Choroid plexus epithelial cell (primary cell): ENCODE measurements around the gene EIF3D.
A peak's percentile ranks its signal among the peaks of the same experiment; 100 is the strongest.
"Not testable (repeated sequence)": the region's sequence is repeated elsewhere in the genome, so short reads cannot be mapped to it uniquely, and the experiment has no call there.

Experiments used
- DNase-seq: peaks from one replicate; pipeline ENCODE4 v3.0.0-alpha.2; 2010; ENCODE audit warnings: low read depth
- H3K4me3 ChIP-seq: 2 replicates; pipeline ENCODE4 v1.5.1; 2011; ENCODE audit warnings: low read depth, mild to moderate bottlenecking, control low read depth, low read length, moderate library complexity
- TF ChIP-seq, protein P1 (sequence below): conservative IDR thresholded peaks from 2 replicates; pipeline ENCODE4 v1.5.1; 2011; ENCODE audit warnings: low read depth, mild to moderate bottlenecking, control low read depth, inconsistent platforms, low read length, moderate library complexity

Gene EIF3D

DNA sequence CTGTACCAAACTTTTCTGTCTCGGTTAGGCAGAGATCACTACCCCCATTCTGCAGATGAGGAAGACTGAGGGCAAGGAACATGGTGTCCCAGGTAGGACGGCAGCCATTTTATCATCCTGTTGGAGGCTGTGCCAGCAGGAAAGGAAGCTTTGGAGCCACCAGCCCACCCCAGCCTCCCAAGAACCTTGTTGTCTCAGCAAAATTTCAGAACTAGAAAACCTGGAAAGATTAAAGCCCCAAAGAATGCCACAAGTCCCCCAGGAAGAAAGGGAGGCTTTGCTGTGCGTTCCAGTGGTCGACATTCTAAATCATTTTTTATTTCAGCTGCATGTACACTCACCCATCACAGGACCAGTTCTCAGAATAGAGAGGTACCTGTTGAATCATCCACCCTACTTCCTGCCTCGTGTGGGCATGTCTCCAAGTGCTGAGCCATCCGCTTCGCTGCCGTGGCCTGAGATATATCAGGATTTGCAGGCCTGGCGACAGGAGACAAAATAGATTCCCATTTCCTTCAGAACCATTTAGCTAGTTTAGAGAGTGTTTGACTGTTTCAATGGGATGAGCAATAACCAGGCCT is 13.0 kb upstream of the EIF3D start:
- no peak overlapping the region for H3K4me3 ChIP-seq
- TF ChIP-seq, protein P1, sequence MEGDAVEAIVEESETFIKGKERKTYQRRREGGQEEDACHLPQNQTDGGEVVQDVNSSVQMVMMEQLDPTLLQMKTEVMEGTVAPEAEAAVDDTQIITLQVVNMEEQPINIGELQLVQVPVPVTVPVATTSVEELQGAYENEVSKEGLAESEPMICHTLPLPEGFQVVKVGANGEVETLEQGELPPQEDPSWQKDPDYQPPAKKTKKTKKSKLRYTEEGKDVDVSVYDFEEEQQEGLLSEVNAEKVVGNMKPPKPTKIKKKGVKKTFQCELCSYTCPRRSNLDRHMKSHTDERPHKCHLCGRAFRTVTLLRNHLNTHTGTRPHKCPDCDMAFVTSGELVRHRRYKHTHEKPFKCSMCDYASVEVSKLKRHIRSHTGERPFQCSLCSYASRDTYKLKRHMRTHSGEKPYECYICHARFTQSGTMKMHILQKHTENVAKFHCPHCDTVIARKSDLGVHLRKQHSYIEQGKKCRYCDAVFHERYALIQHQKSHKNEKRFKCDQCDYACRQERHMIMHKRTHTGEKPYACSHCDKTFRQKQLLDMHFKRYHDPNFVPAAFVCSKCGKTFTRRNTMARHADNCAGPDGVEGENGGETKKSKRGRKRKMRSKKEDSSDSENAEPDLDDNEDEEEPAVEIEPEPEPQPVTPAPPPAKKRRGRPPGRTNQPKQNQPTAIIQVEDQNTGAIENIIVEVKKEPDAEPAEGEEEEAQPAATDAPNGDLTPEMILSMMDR: no peak
- DNase-seq: peak; percentile 87

DNA sequence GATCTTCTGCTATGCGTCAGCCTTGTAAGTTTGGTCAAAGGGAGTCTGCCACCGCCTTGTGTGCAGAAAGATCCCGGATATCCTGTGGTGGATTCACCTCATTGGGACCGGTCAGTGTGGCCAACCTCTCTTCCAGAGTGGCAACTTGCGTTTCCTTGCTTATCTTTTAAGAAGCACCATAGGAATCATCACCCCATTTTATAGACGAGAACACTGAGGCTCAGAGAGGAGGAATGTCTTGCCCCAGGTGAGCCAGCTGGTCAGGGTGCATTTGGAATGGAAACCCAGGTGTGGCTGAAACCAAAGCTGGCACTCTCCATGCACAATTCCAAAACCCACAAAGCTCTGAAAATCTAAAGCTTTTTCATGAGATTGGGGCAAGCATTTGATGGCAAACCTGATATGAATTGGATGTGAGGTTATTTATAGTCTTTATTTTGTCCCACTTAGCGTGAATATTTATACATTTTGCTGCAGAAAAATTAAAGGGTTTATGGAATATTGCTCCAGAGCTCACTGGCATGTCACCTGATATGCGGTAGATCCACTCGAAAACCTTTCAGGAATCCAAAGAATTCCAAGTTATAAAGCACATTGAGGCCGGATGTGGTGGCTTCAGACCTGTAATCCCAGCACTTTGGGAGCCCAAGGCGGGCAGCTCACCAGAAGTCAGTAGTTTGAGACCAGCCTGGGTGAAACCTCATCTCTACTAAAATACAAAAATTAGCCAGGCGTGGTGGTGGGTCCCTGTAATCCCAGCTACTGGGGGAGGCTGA is 12.1 kb upstream of the EIF3D start:
- TF ChIP-seq, protein P1: no peak
- DNase-seq: peak; percentile 38
- no peak overlapping the region for H3K4me3 ChIP-seq

DNA sequence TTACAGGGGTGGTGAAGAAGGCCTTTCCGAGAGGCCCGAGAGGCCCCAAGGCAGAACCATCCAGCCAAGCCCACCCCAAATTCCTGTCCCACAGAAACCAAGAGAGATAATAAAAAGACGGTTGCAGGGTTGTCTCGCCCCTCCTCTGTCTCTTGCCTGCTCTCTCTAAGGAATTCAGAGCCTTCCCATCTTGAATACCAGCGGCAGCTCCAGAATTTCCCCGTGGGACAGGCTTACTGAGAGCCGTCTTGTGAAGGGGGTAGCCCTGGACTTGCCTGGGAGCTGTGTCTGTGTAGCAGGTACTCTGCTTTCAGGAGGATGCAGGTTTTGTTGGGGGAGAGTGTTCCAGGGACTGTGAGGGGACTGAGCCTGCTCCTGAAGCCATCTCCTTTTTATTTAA is 9.6 kb upstream of the EIF3D start:
- no peak for DNase-seq
- no peak overlapping the region for H3K4me3 ChIP-seq
- TF ChIP-seq, protein P1: no peak

DNA sequence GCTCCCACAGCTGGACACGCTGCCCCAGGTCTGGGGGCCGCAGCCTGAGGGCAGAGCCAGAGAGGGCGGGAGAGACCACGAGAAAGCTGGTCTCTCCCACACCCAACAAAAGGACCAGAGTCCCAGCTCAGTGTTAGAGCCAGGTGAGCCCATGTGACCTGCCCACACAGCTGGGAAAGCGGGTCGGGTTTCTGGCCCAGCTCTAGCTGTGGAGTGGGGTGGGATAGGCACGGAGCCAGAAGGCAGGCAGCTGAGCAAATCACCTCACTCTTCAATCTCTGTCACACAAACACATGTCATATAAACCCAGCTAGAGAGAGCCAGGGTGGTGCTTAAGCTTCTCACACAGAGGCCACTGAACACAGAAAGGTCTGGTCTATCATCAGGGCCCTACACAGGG is 7.8 kb upstream of the EIF3D start:
- H3K4me3 ChIP-seq: no peak overlapping the region
- DNase-seq: no peak
- TF ChIP-seq, protein P1: no peak

DNA sequence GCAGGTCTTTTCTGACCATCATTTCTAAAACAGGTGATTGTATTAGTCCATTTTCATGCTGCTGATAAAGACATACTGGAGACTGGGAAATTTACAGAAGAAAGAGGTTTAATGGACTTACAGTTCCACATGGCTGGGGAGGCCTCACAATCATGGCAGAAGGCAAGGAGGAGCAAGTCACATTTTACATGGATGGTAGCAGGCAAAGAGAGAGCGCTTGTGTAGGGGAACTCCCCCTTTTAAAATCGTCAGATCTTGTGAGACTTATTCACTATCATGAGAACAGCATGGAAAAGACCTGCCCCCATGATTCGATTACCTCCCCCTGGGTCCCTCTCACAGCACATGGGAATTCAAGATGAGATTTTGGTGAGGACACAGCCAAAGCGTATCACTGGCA is 4.4 kb upstream of the EIF3D start:
- not testable (repeated sequence) for H3K4me3 ChIP-seq, DNase-seq

DNA sequence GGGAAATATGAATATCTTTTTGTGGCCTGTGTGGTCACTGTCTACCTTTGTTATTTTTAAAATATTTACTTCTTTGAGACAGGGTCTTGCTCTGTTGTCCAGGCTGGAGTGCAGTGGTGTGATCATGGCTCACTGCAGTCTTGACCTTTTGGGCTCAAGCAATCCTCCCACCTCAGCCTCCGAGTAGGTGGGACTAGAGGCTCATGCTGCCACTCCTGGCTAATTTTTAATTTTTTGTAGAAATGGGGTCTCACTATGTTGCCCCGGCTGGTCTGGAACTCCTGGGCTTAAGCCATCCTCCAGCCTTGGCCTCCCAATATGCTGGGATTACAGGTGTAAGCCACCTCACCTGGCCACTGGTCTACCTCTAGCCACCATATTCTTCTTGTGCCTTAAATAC is 3.5 kb upstream of the EIF3D start:
- H3K4me3 ChIP-seq: no peak overlapping the region
- TF ChIP-seq, protein P1: no peak
- no peak for DNase-seq

DNA sequence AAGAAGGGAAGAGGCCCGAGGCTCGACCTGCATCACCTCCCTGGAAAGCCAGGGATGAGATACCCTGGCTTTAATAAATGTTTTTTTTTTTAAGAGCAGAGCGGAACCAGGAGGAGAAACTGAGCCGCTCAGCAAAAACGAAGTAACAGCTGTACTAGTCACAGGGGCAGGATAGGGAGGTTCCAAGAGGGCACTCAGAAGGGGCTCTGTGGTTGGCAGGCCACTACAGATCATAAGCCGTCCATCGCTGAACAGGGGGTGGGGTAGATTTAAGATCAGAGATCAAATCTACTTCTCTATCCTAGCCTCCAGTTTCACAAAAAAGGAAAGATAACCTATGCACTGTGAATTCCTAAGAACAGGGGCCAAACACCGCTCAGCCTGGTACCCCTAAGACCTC is 625 bp downstream of the EIF3D start:
- H3K4me3 ChIP-seq: peak overlapping the region; percentile 93
- DNase-seq: peak; percentile 34
- TF ChIP-seq, protein P1: no peak
